ENCODE data around the gene C14orf93. TPM values are rescaled to one million over a fixed set of nuclear protein-coding genes. Genes with fewer than 3 reads are reported as not detected.

The C14orf93 gene
- total and polyA plus RNA-seq, 9 of the 15 experiments (the other 6 are each of a cell fraction or from before 2014, with no cell fraction given) = 2.2 to 22.4 (median 16.1) TPM

GRCh38 chr14:22962061-22962676 lies 47.8 kb downstream of the C14orf93 start:
- H3K4me2 ChIP-seq (ENCODE audit: insufficient read depth, low read length) = no peak overlapping the region
- peaks cover 12 to 19% of the 10 kb centered on the region in 2 experiments; a peak in 4 of 5 replicates for H3K4me1 ChIP-seq (replicated peaks in 1 of 2; ENCODE audit: control insufficient read depth in 2 of 2, insufficient read depth in 2 of 2, low read length in 2 of 2)
- DNase-seq (ENCODE audit: extremely low read depth in 1 of 4, low spot score in 3 of 4) (no peak), ATAC-seq (no peak), FAIRE-seq (no peak)
- TF ChIP-seq DMBX1 (CRISPR knock-in tag; IDR thresholded peaks at IDR 0.05; ENCODE audit: borderline replicate concordance) (peak; percentile 44; the same call in 1 of the 2 replicates), CEBPG (CRISPR knock-in tag; IDR thresholded peaks at IDR 0.05) (no peak), CEBPG (tag; conservative IDR thresholded peaks at IDR 0.05 in 1 of 2, IDR thresholded peaks at IDR 0.05 in 1 of 2) (no peak)
- no peaks in the 10 kb centered on the region for H3K9me3 ChIP-seq (replicated peaks; ENCODE audit: control insufficient read depth, insufficient read depth, low read depth, low read length)
- H2AFZ ChIP-seq (ENCODE audit: low read depth, low read length) = no peak overlapping the region
- ChIA-PET CTCF (ENCODE audit: low intra/inter-chr PET ratio) (no interaction called here), POLR2A (interaction anchor here (1.1 to 1.5 kb wide), 3 partner anchors 11 to 21 kb away, joined by 3 to 6 read pairs (median 4); partner anchors contain the start of gene AJUBA)
- H3K27ac ChIP-seq (ENCODE audit: extremely low read depth, low read depth, low read length) = no peak overlapping the region
- H3K79me2 ChIP-seq (ENCODE audit: control insufficient read depth, insufficient read depth, low read length) = no peaks in the 10 kb centered on the region; the same call in 2 of the 3 replicates
- no TSS peak for BruUV-seq (replicated peaks)
- no peak overlapping the region for H3K4me3 ChIP-seq
- no peaks in the 10 kb centered on the region for H4K20me1 ChIP-seq (replicated peaks; ENCODE audit: control insufficient read depth, insufficient read depth, low read length)
- H3K9ac ChIP-seq (ENCODE audit: insufficient read depth in 1 of 2, low read depth in 2 of 2, low read length in 2 of 2) = no peak overlapping the region
- H3K9me1 ChIP-seq (ENCODE audit: control insufficient read depth, insufficient read depth, low read length) = no peaks in the 10 kb centered on the region
- 82% methylated on average over 6 of the region's 6 CpGs for WGBS (ENCODE audit: insufficient coverage, low coverage, missing lambda C conversion rate)
- intact Hi-C loops (cut with micrococcal nuclease) (no loop called here), in situ Hi-C loops (cut with MboI) (no loop called here)
- H3K36me3 ChIP-seq (ENCODE audit: control insufficient read depth, insufficient read depth, low read length) = no peaks in the 10 kb centered on the region
- no peaks in the 10 kb centered on the region for H3K27me3 ChIP-seq (ENCODE audit: control insufficient read depth in 2 of 2, insufficient read depth in 2 of 2, low read length in 2 of 2)
